Amygdala (tissue), 56 donors: ENCODE data around the gene PHACTR1.
"Not testable (repeated sequence)": the region's sequence is repeated elsewhere in the genome, so short reads cannot be mapped to it uniquely, and the experiment has no call there.

Experiments used
- DNase-seq, 56 donors: peaks; one replicate each; lab custom pipeline; 2025; lab: John Stamatoyannopoulos, UW

PHACTR1 gene

DNA sequence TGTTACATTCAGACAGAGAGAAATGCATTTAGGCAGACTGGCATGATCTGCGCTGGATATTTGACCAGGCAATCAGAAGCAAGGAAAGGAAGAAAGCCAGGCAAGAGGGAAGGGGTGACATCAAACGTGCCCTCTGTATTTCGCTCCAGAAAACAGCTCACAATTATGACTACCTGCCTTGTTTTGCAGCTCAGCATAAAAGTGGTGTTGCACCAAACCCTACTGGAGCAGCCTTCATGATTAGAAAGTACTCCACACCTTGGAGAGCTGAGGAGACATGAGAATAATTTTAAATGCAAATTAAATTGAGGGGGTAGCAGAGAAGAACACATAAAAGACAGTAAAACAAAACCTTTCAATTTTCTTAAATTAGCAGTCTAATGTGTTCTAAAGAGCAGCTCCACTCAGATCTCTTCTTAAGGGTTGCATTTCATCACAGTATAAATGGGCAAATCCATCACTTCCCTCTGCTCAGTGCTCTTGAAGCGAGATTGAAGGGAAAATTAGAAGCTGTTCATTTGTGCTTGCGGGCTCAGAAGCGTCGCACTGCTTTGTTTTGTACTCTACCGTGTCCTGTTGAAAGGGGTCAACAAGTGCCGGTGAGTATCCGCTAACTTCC, at the start of gene PHACTR1:
Gene PHACTR1 (plus strand): TSS at position 470 of the 619 bp plus-strand sequence.
- no peak for DNase-seq

DNA sequence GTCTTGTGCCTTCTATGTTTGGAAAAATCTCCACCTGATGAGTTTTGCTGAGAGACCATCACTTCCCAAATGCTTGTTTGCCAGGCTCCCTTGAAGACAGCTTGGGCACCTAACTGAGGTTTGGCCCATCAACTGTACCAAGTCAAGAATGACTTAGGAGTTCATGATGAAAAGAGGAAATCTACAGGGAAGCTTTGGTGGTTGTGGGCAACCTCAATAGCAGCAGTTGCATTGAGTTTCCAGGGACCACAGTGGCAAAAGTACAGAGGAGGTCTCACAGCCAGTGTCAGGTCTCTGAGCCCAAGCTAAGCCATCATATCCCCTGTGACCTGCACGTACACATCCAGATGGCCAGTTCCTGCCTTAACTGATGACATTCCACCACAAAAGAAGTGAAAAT, 49.7 kb upstream of the PHACTR1 start:
- no peak for DNase-seq

DNA sequence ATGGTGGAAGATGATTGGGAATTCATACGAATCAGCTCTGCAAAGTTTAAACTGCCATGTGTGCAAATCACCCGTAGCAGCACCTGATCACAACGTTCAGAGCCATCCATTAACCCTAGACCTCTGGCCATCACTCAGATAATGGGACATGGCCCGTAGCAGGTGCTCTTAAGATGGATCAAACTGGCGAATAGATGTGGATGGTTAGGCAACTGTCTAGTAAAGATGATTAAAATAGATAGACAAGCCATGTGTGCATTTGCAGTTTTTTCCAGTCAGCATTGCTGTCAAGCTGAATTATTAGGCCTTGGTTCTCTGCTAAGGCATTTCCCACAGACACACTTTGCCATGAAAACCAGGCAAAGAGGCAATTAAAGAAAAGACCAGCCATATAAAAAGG, 40.6 kb upstream of the PHACTR1 start:
- DNase-seq: no peak

DNA sequence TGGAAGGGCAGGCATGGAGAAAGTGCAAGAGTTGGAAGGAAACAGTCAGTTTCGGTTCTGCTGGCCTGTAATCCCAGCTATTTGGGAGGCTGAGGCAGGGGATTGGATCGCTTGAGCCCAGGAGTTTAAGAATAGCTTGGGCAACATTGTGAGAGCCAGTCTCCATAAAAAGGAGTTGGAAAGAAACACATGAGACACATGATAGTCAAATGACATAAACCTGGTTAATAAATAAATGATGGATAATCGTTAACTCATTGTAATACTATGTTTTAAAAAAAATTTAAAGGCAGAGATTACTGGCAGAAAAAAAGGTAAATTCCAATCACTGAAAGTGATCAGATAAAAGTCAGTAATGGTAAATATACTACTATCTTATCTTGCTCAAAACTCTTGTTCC, 37.2 kb upstream of the PHACTR1 start:
- DNase-seq: no peak

DNA sequence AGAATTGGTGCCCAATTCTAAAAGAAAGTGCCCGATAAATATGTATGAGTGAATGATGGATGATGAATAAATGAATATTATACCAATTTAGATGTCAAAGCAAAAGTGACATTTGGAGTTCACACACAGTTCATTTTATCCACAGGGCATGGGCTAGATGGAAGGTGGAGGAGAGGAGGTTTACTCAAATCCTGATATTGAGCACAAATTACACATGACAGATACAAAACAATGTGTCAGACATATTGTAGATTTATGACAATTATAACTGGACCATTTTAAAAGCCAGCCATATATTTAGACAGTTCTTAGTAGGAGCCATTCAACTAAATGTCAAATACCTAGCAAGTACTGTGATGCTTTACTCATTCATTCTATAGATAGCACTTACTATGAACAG, 23.4 kb upstream of the PHACTR1 start:
- DNase-seq: no peak

DNA sequence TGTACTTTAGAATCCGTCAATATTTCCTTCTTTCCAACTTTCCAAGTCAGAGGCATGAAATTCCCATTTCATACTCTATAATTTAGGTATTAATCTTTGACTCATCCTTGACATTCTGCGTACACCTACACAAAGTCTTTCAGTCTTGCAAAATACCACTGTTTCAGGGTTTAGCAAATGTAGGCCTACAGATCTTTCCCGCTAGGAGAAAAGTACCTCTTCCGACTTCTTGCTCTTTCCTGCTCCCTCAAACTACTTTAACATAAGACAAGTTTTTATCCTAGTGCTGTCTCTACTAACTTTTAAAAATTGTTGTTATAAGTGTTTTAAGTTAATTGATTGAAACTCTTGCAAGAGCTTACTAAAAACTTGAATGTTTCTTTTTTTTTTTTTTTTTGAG, 18.3 kb upstream of the PHACTR1 start:
- no peak for DNase-seq

DNA sequence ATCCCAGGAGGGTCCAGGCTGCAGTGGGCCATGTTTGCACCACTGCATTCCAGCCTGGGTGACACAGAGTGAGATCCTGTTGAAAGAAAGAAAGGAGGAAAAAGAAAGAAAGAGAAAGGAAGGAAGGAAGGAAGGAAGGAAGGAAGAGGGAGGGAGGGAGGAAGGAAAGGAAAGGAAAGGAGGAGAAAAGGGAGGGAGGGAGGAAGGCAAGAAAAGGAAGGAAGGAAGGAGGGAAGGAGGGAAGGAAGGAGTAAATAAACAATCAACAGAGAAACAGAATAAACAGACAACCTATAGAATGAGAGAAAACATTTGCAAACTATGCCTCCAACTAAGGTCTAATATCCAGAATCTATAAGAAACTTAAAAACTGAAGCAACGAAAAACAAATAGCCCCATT, 11.6 kb upstream of the PHACTR1 start:
- DNase-seq: no peak

DNA sequence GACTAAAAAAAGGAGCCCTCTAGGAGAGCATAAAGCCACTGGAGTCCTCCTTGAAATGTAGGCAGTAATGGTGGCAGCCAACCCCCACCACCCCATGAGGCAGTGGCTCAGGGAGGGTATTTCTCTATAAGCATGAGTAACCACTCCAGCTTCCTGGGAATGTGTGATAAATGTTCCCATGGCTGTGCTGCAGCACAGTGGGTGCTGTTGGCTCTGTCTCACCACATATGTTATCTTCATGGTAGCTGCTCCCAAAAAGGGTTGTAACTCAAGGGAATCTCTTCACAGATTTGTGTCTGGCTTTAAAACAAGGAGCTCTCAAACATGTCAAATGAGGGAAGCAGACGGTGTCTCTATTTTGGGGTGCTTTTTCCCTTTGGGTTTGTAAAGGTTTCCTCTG, 7.5 kb upstream of the PHACTR1 start:
- no peak for DNase-seq

DNA sequence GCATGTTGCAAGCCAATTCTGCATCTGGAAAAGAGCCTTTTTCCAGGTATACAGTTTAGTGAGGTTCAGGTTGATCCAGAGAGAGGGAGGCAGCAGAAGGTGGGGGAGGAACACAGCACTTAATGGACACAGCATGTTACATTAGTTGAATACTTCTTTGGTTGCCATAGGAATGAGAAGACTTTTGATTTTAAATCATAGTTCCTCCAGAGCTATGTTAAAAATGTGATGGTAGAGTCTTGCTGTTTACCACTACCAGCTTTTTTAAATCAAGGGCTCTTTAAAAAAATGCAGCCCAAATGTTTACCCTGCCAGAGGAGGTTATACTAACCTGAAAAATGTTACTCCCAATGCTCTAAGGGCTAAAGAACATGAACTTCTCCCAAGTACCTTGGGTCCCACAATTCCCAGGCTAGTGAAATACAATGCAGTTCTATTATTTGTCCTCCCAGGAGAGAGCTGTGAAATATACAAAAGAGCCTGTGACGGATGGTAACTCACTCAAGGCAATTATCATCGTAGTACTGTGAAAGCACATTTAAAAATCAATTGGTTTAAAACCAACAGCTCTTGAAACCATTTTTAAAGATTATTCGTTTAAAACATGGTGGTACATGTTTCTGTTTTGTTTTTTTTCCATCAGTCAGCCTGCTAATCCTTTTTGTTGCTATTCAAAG, 6.9 kb upstream of the PHACTR1 start:
- DNase-seq: no peak

DNA sequence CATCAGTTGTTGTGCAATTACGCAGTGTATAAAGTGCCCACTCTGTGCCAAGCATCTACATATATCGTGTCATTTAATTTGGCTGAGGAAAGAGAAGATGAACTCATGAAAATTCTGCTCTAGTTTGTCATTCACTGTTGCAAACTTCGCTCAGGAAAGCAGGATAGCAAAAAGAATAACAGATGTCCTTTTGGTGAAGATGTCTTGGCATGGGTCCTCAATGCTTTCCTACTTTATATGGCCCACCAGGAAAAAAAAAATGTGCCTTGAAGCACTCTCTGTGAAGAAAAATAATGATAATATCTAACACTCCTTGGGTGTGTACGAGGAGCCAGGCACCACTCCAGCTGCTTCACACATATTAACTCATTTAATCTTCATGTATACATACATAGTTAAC, 5.6 kb upstream of the PHACTR1 start:
- DNase-seq: no peak

DNA sequence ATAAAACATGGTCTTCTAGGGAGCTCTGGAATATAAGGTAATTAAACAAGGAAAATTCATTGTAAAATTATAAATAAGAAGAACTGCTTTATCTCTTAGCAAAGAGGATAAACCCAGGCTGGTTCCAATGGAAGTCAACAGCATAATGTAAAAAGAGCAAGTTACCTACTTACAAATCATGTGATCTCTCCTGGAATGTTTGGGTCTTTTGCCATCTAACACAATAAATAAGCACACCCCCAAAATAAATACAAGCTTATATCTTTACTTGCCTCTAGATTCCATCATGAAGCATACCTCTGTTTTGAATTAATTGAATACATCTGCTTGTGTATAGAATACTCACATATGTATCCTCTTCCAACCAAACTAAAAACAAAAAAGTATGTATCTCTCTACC, 2.5 kb upstream of the PHACTR1 start:
- no peak for DNase-seq

DNA sequence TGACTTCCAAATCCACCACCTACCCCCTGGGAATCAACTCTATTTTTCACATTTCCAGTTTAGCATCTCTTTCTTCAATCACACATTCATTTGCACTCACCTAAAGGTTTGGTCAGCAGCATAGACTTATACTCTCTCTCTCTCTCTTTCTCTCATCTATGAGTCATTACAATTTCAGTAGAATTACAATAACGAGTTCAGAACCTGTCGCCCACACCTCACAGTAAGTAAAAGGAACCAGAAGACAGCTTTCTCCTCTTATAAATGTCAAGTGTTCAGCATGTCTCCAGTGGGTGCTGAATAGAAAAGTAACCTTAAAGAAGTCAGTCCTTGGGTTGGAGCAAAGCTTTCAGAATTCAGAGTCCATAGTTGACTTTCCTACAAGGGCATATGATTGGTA, 1.1 kb upstream of the PHACTR1 start:
- DNase-seq: no peak

DNA sequence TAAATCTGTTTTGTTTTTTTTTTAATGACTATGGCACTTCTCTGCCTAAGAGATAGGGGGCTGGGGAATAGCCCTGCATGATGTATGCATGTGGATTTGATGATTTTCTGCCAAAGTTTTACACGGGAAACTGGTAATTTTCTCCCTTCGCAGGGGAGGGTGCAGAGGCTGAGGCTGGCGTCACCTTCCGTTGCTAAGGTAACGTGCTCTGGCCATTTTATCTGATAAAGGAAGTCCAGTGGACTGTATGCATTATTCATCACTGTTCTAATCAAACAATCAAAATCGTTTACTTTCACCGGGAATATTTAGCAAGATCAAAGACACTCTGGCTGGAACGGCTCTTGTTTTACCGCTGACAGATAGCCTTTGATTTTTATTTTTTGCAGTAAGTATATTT, 789 bp downstream of the PHACTR1 start:
- peak in 2 of 56 donors; percentile 15 to 26 for DNase-seq

DNA sequence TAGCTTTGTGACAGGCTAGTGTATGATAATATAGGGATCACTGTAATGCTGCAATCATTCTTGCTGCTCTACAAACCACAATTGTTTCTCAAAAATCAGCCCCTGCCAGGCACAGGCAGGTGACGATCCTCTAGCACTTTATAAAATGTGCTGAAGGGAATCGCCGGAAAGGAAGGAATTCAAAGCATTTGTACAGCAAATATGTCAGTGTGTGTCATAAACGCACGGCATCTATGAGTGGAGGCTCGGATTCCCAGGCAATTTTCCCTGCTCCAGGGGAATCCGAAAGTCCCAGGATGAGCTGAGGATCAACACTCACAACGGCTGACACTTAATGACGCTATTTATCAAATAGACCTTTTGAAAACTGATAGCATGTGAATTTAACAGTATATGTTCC, 1.4 kb downstream of the PHACTR1 start:
- DNase-seq: no peak

DNA sequence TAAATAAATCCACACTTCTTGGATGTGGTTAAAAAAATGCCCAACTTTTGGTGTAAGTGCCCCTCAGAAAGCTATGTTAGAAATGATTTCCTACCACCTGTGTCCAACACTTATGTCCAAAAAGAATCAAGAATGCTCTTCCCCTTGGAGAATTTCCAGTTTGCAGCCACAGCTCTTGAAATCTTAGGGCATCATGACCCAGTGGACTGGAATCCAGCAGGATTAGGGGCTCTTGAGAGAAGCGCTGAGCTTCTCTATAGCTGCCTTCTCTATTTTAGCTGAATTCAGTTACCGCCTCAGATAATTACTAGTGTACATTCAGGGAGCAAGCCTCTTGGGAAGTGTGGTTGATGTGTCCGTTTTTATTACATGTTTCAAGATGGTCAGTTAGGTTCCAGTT, 2.5 kb downstream of the PHACTR1 start:
- no peak for DNase-seq

DNA sequence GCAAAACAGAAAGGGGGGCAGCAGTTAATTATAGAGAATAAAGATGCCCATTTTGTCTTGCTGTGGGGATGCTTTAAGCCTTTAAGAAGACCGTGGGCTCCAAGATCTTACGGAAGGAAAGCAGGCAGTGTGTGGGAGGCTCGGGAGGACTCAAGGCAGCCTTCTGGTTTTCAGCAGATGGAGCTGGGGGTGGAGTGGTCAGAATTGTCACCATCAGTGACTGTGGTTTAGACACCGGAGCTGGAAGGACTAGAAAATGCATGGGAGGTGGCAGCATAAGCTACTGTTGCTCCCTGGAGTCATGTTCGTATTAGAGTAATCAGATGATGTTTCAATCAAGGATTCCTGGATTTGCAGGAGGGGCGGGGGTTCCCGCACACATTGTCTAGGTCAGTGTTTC, 3.7 kb downstream of the PHACTR1 start:
- DNase-seq: peak in 13 of 56 donors; percentile 4 to 66 (median 27)

DNA sequence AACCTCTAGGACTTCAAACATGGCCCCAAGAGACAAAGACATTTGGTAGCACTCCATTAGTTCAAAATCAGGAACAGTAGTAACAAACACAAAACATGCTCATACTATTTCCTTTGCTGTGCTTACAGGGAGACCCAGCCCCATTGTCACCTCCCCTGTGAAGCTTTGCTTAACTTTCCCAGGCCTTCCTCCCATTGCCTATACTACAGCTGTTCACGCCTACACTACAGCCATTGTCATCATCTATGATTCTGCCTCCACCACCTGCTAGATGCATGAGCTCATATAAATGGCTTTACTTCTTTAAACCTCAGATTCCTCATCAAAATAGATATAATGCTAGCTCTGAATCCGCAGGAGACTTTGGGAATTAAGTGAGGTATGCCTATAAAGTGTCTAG, 8.7 kb downstream of the PHACTR1 start:
- no peak for DNase-seq

DNA sequence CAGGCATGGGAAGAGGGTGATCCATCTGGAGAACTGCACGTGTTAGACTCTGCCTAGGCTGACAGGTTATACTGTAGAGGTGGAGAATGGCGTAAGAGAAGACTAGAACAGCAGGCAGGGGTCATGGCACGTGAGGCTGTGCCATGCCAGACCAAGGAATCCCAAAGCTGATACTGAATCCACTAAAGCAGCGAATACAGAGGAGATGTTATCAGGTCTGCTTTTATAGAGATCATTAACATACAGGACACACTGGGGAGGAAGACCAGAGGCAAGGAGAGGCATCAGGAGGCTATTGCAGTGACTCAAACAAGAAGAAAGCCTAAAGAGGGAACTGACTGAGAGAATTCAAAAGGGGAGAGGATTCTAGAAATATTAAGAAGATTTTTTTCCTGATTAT, 12.9 kb downstream of the PHACTR1 start:
- no peak for DNase-seq

DNA sequence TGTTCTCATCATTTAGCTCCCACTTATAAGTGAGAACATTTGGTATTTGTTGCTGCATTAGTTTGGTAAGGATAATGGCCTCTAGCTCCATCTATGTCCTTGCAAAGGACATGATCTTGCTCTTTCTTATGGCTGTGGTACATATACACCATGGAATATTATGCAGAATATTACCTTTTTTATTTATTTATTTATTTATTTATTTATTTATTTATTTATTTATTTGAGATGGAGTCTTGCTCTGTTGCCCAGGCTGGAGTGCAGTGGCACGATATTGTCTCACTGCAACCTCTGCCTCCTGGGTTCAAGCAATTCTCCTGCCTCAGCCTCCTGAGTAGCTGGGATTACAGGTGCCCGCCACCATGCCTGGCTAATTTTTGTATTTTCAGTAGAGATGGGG, 14.2 kb downstream of the PHACTR1 start:
- DNase-seq: not testable (repeated sequence)

DNA sequence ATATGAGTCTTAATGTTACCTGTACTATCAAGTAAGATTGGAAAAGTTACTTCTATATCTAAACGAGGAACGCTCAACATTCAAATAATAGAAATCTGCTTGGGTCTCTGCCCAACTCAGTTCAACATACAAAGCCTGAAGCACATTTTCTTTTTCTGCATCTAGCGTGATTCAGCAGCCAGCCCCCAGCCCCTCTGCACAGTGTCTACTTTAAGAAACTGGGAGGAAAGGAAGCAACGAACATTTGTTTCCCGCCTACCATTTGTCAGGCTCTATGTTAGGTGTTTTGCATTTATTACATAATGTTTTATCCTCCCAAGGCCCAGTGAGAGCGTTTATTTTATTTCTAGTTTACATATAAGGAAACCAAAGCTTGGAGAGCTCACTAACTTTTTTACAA, 17.3 kb downstream of the PHACTR1 start:
- peak in 4 of 56 donors; percentile 2 to 49 (median 32) for DNase-seq

DNA sequence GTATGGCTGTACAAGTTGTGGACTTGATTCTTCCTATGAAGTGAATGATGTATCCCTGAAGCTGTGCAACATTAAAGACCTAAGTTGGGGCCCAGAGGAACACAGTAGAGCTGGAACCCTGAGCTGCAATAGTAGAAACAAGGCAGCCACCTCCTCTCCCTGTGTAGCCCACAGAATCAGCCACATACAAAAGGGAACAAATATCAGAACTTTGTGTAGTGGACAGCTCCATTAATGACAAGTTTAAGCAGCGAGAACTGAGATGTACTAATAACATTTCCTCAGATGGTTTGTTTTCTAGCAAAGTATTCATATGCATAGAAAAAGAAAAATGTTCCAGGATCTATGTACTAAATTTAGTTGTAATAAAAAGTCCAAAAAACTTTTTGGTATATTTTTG, 19.2 kb downstream of the PHACTR1 start:
- DNase-seq: no peak

DNA sequence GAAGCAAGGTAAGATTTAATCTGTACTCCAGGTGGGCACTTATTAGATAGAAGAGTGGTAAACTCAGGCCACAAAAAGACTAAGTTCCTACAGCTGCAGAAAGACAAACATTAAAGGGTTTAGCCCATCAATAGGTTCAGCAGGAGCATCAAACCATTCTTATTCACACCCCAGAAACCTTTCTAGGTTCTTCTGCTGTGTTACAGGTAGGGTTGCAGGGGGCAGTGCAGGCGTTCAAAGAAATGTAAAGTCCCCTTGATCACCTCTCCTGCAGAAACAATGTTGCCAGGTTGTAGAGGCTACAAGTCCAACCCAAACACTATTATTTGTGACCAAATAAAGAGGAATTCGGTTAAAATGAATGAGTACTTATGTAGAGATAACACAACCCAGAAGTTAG, 31.8 kb downstream of the PHACTR1 start:
- DNase-seq: no peak
